Breast epithelium (tissue), 3 donors: Measurements from ENCODE around the gene PIEZO1.

Experiments used
- CTCF ChIP-seq, 3 donors: fragments of 450-650 bp; IDR thresholded peaks; one replicate each; pipeline ENCODE4 v1.5.1; 2016 to 2017; ENCODE audit warnings: antibody characterized with exemption in 3 of 3, mild to moderate bottlenecking in 3 of 3, moderate library complexity in 3 of 3
- POLR2AphosphoS5 ChIP-seq, 3 donors: sonication (generic); formaldehyde crosslinking; IDR thresholded peaks; one replicate each; pipeline ENCODE4 v1.6.1; 2017; ENCODE audit warnings: antibody characterized with exemption in 3 of 3

GRCh38 chr16:88702371-88703210 lies 82.4 kb downstream of the PIEZO1 start:
- TF ChIP-seq CTCF (IDR thresholded peaks at IDR 0.05) (no peak), POLR2AphosphoS5 (IDR thresholded peaks at IDR 0.05) (no peak)
